Neural progenitor cell (in vitro differentiated cells): Measurements from ENCODE around the gene GARIN5B. TPM values are rescaled to one million over a fixed set of nuclear protein-coding genes. Genes with fewer than 3 reads are reported as not detected.

Experiments used
- DNase-seq: peaks from one replicate; pipeline ENCODE4 v3.0.0-alpha.2; 2016; ENCODE audit warnings: low spot score
- H2AFZ ChIP-seq: fragments of 200-600 bp; sonication (generic); replicated peaks from 2 replicates; pipeline ENCODE4 v1.6.1; 2016; ENCODE audit warnings: antibody characterized with exemption
- H3F3A ChIP-seq: fragments of 200-600 bp; sonication (generic); 2 replicates; pipeline ENCODE4 v1.6.1; 2016; ENCODE audit warnings: antibody characterized with exemption, low read depth
- H3K27ac ChIP-seq: fragments of 200-600 bp; sonication (generic); 2 replicates; pipeline ENCODE4 v1.5.1; 2016; ENCODE audit warnings: mild to moderate bottlenecking
- H3K27me3 ChIP-seq: fragments of 200-600 bp; sonication (generic); 2 replicates; pipeline ENCODE4 v1.6.1; 2016; ENCODE audit warnings: mild to moderate bottlenecking, moderate library complexity
- H3K36me3 ChIP-seq: fragments of 200-600 bp; sonication (generic); 2 replicates; pipeline ENCODE4 v1.5.1; 2016
- H3K4me1 ChIP-seq: fragments of 200-600 bp; sonication (generic); 2 replicates; pipeline ENCODE4 v1.6.1; 2016; ENCODE audit warnings: mixed run types
- H3K4me2 ChIP-seq: fragments of 200-600 bp; sonication (generic); 2 replicates; pipeline ENCODE4 v1.6.1; 2016
- H3K4me3 ChIP-seq: fragments of 200-600 bp; sonication (generic); 2 replicates; pipeline ENCODE4 v1.5.1; 2016
- H3K79me2 ChIP-seq: fragments of 200-600 bp; sonication (generic); 2 replicates; pipeline ENCODE4 v1.6.1; 2016; ENCODE audit warnings: low read depth
- H3K9ac ChIP-seq: fragments of 200-600 bp; sonication (generic); 2 replicates; pipeline ENCODE4 v1.6.1; 2016
- H3K9me3 ChIP-seq: fragments of 200-600 bp; sonication (generic); 2 replicates; pipeline ENCODE4 v1.5.1; 2016; ENCODE audit warnings: low read depth
- H4K20me1 ChIP-seq: fragments of 200-600 bp; sonication (generic); 2 replicates; pipeline ENCODE4 v1.6.1; 2016; ENCODE audit warnings: low read depth
- H3K27ac Mint-ChIP-seq: 3 replicates; pipeline ENCODE4 v1.8.0; 2021; ENCODE audit warnings: mixed read lengths
- H3K27me3 Mint-ChIP-seq: 2 replicates; pipeline ENCODE4 v1.8.0; 2022; ENCODE audit warnings: low read depth, mild to moderate bottlenecking, inconsistent platforms, moderate library complexity, mixed read lengths; ENCODE audit not compliant: insufficient read depth
- H3K36me3 Mint-ChIP-seq: 3 replicates; pipeline ENCODE4 v1.8.0; 2021; ENCODE audit warnings: mixed read lengths
- H3K4me1 Mint-ChIP-seq: 3 replicates; pipeline ENCODE4 v1.8.0; 2021; ENCODE audit warnings: mixed read lengths
- H3K4me3 Mint-ChIP-seq: 3 replicates; pipeline ENCODE4 v1.8.0; 2021; ENCODE audit warnings: mild to moderate bottlenecking, moderate library complexity, mixed read lengths
- H3K9me3 Mint-ChIP-seq: 3 replicates; pipeline ENCODE4 v1.8.0; 2020; ENCODE audit warnings: mixed read lengths
- CTCF ChIP-seq: fragments of 200-600 bp; sonication (generic); IDR thresholded peaks from 2 replicates; pipeline ENCODE4 v1.5.1; 2017; ENCODE audit warnings: antibody characterized with exemption, mild to moderate bottlenecking
- EZH2 ChIP-seq: fragments of 200-600 bp; sonication (generic); IDR thresholded peaks from 2 replicates; pipeline ENCODE4 v1.6.1; 2017; ENCODE audit warnings: antibody characterized with exemption, mild to moderate bottlenecking, moderate library complexity
- EZH2phosphoT487 ChIP-seq: fragments of 200-600 bp; sonication (generic); IDR thresholded peaks from 2 replicates; pipeline ENCODE4 v1.6.1; 2017; ENCODE audit warnings: antibody characterized with exemption
- total RNA-seq: library from RNA; depleted of rRNA; stranded (reverse); fragments of >200 nt; gene quantifications from 2 replicates; pipeline ENCODE4 v1.2.3, GENCODE V29; 2015; ENCODE audit warnings: low replicate concordance

The GARIN5B gene
- total RNA-seq, 1 donor from 2014 or later, result not detected

GRCh38 chr19:55368106-55368505 lies 5.0 kb upstream of the GARIN5B start:
- DNase-seq, result no peak
- H3F3A ChIP-seq, result peaks cover 11% of the 10 kb centered on the region
- no peaks in the 10 kb centered on the region for H4K20me1 ChIP-seq
- Mint-ChIP-seq H3K9me3 (peaks cover 2% of the 10 kb centered on the region), H3K4me1 (peaks cover 15% of the 10 kb centered on the region), H3K27me3 (peaks cover 40% of the 10 kb centered on the region), H3K27ac (no peak overlapping the region), H3K36me3 (no peaks in the 10 kb centered on the region), H3K4me3 (no peak overlapping the region)
- no peak overlapping the region for H3K9ac ChIP-seq
- H3K27ac ChIP-seq, result no peak overlapping the region
- no peaks in the 10 kb centered on the region for H3K9me3 ChIP-seq
- peaks cover 61% of the 10 kb centered on the region for H3K27me3 ChIP-seq
- peaks cover 2% of the 10 kb centered on the region for H3K4me1 ChIP-seq
- H3K4me3 ChIP-seq, result no peak overlapping the region
- no peaks in the 10 kb centered on the region for H3K36me3 ChIP-seq
- H2AFZ ChIP-seq, result no peak overlapping the region
- no peaks in the 10 kb centered on the region for H3K79me2 ChIP-seq
- TF ChIP-seq CTCF (no peak), EZH2phosphoT487 (no peak)
- no peak overlapping the region for H3K4me2 ChIP-seq

- Histone ChIP-seq H3K27ac (no peak overlapping the region), H3K27me3 (peaks cover 48% of the 10 kb centered on the region), H3F3A (peaks cover 11% of the 10 kb centered on the region), H2AFZ (no peak overlapping the region), H3K4me3 (no peak overlapping the region), H4K20me1 (no peaks in the 10 kb centered on the region), H3K4me2 (no peak overlapping the region), H3K36me3 (no peaks in the 10 kb centered on the region), H3K4me1 (peaks cover 9% of the 10 kb centered on the region), H3K9me3 (no peaks in the 10 kb centered on the region), H3K9ac (no peak overlapping the region), H3K79me2 (no peaks in the 10 kb centered on the region)
- peak overlapping the region; percentile 21 for H3K4me3 Mint-ChIP-seq
- peaks cover 12% of the 10 kb centered on the region for H3K4me1 Mint-ChIP-seq
- no peak for DNase-seq
- H3K36me3 Mint-ChIP-seq, result no peaks in the 10 kb centered on the region
- TF ChIP-seq EZH2phosphoT487 (no peak), EZH2 (no peak), CTCF (no peak)
- peaks cover 2% of the 10 kb centered on the region for H3K9me3 Mint-ChIP-seq
- H3K27ac Mint-ChIP-seq, result no peak overlapping the region
- H3K27me3 Mint-ChIP-seq, result peaks cover 36% of the 10 kb centered on the region
Measured at GRCh38 chr19:55366790-55367189, 3.7 kb upstream of the GARIN5B start.

GRCh38 chr19:55365964-55366363 lies 2.9 kb upstream of the GARIN5B start:
- Histone ChIP-seq H2AFZ (no peak overlapping the region), H3K79me2 (no peaks in the 10 kb centered on the region), H3K4me2 (no peak overlapping the region), H3K9ac (no peak overlapping the region), H3K9me3 (no peaks in the 10 kb centered on the region), H3K36me3 (no peaks in the 10 kb centered on the region), H3K27me3 (peaks cover 39% of the 10 kb centered on the region), H3F3A (peaks cover 11% of the 10 kb centered on the region), H3K27ac (no peak overlapping the region), H3K4me1 (peaks cover 9% of the 10 kb centered on the region), H3K4me3 (no peak overlapping the region), H4K20me1 (no peaks in the 10 kb centered on the region)
- Mint-ChIP-seq H3K4me1 (peaks cover 10% of the 10 kb centered on the region), H3K36me3 (no peaks in the 10 kb centered on the region), H3K27ac (no peak overlapping the region), H3K9me3 (peaks cover 2% of the 10 kb centered on the region), H3K27me3 (peaks cover 28% of the 10 kb centered on the region), H3K4me3 (peak overlapping the region; percentile 67)
- TF ChIP-seq EZH2phosphoT487 (no peak), EZH2 (no peak)
- no peak for DNase-seq

- TF ChIP-seq EZH2 (no peak), CTCF (no peak), EZH2phosphoT487 (no peak)
- Mint-ChIP-seq H3K27ac (no peak overlapping the region), H3K27me3 (peaks cover 21% of the 10 kb centered on the region), H3K4me3 (no peak overlapping the region), H3K9me3 (peaks cover 2% of the 10 kb centered on the region), H3K4me1 (peaks cover 4% of the 10 kb centered on the region), H3K36me3 (no peaks in the 10 kb centered on the region)
- Histone ChIP-seq H3K27ac (no peak overlapping the region), H3K9me3 (no peaks in the 10 kb centered on the region), H3F3A (peaks cover 11% of the 10 kb centered on the region), H3K79me2 (no peaks in the 10 kb centered on the region), H3K27me3 (peaks cover 32% of the 10 kb centered on the region), H3K4me2 (no peak overlapping the region), H3K4me3 (no peak overlapping the region), H3K9ac (no peak overlapping the region), H2AFZ (no peak overlapping the region), H3K4me1 (peaks cover 9% of the 10 kb centered on the region), H3K36me3 (no peaks in the 10 kb centered on the region), H4K20me1 (no peaks in the 10 kb centered on the region)
- no peak for DNase-seq
Measured at GRCh38 chr19:55365245-55365644, 2.2 kb upstream of the GARIN5B start.
